RPMI8226 (cell line): Measurements from ENCODE around the gene DLX4.

ENCODE experiments used
- DNase-seq: peaks from one replicate; pipeline ENCODE4 v3.0.0-alpha.2; 2015

Gene DLX4

GRCh38 chr17:50020841-50021599, 52.0 kb downstream of the DLX4 start:
- DNase-seq = peak; percentile 14

GRCh38 chr17:50021681-50022370, 52.8 kb downstream of the DLX4 start:
- DNase-seq = no peak

GRCh38 chr17:50022463-50023130, 53.6 kb downstream of the DLX4 start:
- no peak for DNase-seq

- no peak for DNase-seq
Observed at GRCh38 chr17:50023520-50023919, 54.5 kb downstream of the DLX4 start.
